ENCODE results near the gene RNF213. TPM values are rescaled to one million over a fixed set of nuclear protein-coding genes. Genes with fewer than 3 reads are reported as not detected.
A peak's percentile ranks its signal among the peaks of the same experiment; 100 is the strongest.

RNF213 gene
- total and polyA plus RNA-seq, 10 of the 15 experiments (the other 5 are each of a cell fraction or from before 2014, with no cell fraction given), result 18.6 to 145 (median 65.8) TPM

GRCh38 chr17:80260069-80260535, 550 bp upstream of the RNF213 start (continued):
- TF ChIP-seq, protein P1, sequence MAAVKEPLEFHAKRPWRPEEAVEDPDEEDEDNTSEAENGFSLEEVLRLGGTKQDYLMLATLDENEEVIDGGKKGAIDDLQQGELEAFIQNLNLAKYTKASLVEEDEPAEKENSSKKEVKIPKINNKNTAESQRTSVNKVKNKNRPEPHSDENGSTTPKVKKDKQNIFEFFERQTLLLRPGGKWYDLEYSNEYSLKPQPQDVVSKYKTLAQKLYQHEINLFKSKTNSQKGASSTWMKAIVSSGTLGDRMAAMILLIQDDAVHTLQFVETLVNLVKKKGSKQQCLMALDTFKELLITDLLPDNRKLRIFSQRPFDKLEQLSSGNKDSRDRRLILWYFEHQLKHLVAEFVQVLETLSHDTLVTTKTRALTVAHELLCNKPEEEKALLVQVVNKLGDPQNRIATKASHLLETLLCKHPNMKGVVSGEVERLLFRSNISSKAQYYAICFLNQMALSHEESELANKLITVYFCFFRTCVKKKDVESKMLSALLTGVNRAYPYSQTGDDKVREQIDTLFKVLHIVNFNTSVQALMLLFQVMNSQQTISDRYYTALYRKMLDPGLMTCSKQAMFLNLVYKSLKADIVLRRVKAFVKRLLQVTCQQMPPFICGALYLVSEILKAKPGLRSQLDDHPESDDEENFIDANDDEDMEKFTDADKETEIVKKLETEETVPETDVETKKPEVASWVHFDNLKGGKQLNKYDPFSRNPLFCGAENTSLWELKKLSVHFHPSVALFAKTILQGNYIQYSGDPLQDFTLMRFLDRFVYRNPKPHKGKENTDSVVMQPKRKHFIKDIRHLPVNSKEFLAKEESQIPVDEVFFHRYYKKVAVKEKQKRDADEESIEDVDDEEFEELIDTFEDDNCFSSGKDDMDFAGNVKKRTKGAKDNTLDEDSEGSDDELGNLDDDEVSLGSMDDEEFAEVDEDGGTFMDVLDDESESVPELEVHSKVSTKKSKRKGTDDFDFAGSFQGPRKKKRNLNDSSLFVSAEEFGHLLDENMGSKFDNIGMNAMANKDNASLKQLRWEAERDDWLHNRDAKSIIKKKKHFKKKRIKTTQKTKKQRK (IDR thresholded peaks at IDR 0.05; ENCODE audit: low read depth, low read length), result no peak
- TF ChIP-seq ZNF207 (IDR thresholded peaks at IDR 0.05; ENCODE audit: borderline replicate concordance) (peak; percentile 71; the same call in 1 of the 2 replicates), BMI1 (IDR thresholded peaks at IDR 0.05; ENCODE audit: borderline replicate concordance) (no peak), NRF1 (conservative IDR thresholded peaks at IDR 0.05; ENCODE audit: low read depth, low read length) (peak; percentile 21; the same call in 1 of the 2 replicates), RB1 (IDR thresholded peaks at IDR 0.05; ENCODE audit: borderline replicate concordance) (peak; percentile 76; the same call in 1 of the 2 replicates), KLF5 (IDR thresholded peaks at IDR 0.05; ENCODE audit: partially characterized antibody) (peak; percentile 71), RCOR1 (conservative IDR thresholded peaks at IDR 0.05; ENCODE audit: low read depth, low read length) (no peak), SKIL (IDR thresholded peaks at IDR 0.05; ENCODE audit: low read depth, poor library complexity, severe bottlenecking) (no peak), ZZZ3 (IDR thresholded peaks at IDR 0.05; ENCODE audit: control insufficient read depth, insufficient read length, low read depth) (no peak), YY1 (IDR thresholded peaks at IDR 0.05; ENCODE audit: low read depth, low read length) (no peak), RUNX3 (IDR thresholded peaks at IDR 0.05; ENCODE audit: low read length) (no peak), NR2F1 (conservative IDR thresholded peaks at IDR 0.05) (peak; percentile 64; the same call in 1 of the 2 replicates), SMARCA5 (IDR thresholded peaks at IDR 0.05) (peak; percentile 87; the same call in 1 of the 2 replicates), IKZF1 (conservative IDR thresholded peaks at IDR 0.05) (peak; percentile 56), SUZ12 (IDR thresholded peaks at IDR 0.05; ENCODE audit: unreplicated experiment) (no peak), LARP7 (IDR thresholded peaks at IDR 0.05) (peak; percentile 92), GABPA (IDR thresholded peaks at IDR 0.05; ENCODE audit: low read depth) (no peak)
- TF ChIP-seq, protein P2, sequence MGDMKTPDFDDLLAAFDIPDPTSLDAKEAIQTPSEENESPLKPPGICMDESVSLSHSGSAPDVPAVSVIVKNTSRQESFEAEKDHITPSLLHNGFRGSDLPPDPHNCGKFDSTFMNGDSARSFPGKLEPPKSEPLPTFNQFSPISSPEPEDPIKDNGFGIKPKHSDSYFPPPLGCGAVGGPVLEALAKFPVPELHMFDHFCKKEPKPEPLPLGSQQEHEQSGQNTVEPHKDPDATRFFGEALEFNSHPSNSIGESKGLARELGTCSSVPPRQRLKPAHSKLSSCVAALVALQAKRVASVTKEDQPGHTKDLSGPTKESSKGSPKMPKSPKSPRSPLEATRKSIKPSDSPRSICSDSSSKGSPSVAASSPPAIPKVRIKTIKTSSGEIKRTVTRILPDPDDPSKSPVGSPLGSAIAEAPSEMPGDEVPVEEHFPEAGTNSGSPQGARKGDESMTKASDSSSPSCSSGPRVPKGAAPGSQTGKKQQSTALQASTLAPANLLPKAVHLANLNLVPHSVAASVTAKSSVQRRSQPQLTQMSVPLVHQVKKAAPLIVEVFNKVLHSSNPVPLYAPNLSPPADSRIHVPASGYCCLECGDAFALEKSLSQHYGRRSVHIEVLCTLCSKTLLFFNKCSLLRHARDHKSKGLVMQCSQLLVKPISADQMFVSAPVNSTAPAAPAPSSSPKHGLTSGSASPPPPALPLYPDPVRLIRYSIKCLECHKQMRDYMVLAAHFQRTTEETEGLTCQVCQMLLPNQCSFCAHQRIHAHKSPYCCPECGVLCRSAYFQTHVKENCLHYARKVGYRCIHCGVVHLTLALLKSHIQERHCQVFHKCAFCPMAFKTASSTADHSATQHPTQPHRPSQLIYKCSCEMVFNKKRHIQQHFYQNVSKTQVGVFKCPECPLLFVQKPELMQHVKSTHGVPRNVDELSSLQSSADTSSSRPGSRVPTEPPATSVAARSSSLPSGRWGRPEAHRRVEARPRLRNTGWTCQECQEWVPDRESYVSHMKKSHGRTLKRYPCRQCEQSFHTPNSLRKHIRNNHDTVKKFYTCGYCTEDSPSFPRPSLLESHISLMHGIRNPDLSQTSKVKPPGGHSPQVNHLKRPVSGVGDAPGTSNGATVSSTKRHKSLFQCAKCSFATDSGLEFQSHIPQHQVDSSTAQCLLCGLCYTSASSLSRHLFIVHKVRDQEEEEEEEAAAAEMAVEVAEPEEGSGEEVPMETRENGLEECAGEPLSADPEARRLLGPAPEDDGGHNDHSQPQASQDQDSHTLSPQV (IDR thresholded peaks at IDR 0.05), result 0 out of 2 replicates have a peak, but pooled peaks have one; percentile 62
- TF ChIP-seq, protein P3, sequence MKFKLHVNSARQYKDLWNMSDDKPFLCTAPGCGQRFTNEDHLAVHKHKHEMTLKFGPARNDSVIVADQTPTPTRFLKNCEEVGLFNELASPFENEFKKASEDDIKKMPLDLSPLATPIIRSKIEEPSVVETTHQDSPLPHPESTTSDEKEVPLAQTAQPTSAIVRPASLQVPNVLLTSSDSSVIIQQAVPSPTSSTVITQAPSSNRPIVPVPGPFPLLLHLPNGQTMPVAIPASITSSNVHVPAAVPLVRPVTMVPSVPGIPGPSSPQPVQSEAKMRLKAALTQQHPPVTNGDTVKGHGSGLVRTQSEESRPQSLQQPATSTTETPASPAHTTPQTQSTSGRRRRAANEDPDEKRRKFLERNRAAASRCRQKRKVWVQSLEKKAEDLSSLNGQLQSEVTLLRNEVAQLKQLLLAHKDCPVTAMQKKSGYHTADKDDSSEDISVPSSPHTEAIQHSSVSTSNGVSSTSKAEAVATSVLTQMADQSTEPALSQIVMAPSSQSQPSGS (IDR thresholded peaks at IDR 0.05; ENCODE audit: low read length), result no peak

Data from GM12878 (cell line).